Suprapubic skin (tissue), 4 donors: ENCODE data around the gene CABLES2. TPM values are rescaled to one million over a fixed set of nuclear protein-coding genes. Genes with fewer than 3 reads are reported as not detected.

Source experiments
- DNase-seq, 2 donors: peaks; one replicate each; pipeline ENCODE4 v3.0.0-alpha.2; 2019; ENCODE audit warnings: low spot score in 2 of 2
- H3K27ac ChIP-seq: fragments of 200-600 bp; sonication (generic); one replicate; pipeline ENCODE4 v1.5.1; 2019
- H3K27me3 ChIP-seq: fragments of 200-600 bp; sonication (generic); one replicate; pipeline ENCODE4 v1.5.1; 2019
- H3K36me3 ChIP-seq: fragments of 200-600 bp; sonication (generic); one replicate; pipeline ENCODE4 v1.5.1; 2019
- H3K4me1 ChIP-seq: fragments of 200-600 bp; sonication (generic); one replicate; pipeline ENCODE4 v1.5.1; 2019
- H3K4me3 ChIP-seq: fragments of 200-600 bp; sonication (generic); one replicate; pipeline ENCODE4 v1.5.1; 2019; ENCODE audit warnings: mild to moderate bottlenecking
- H3K9me3 ChIP-seq: fragments of 200-600 bp; sonication (generic); one replicate; pipeline ENCODE4 v1.5.1; 2019
- EP300 ChIP-seq: sonication (generic); formaldehyde crosslinking; IDR thresholded peaks from one replicate; pipeline ENCODE4 v1.6.1; 2017; ENCODE audit warnings: antibody characterized with exemption
- POLR2A ChIP-seq, 2 donors: fragments of 450-650 bp; IDR thresholded peaks; one replicate each; pipeline ENCODE4 v1.6.1; 2017; ENCODE audit warnings: antibody characterized with exemption in 2 of 2, mild to moderate bottlenecking in 2 of 2, moderate library complexity in 2 of 2
- POLR2AphosphoS5 ChIP-seq, 3 donors: sonication (generic); formaldehyde crosslinking; IDR thresholded peaks; one replicate each; pipeline ENCODE4 v1.6.1; 2017; ENCODE audit warnings: antibody characterized with exemption in 3 of 3
- WGBS: methylation state at CpG from one replicate; pipeline ENCODE4 v1.1.5; 2018; 5-methylcytosine and 5-hydroxymethylcytosine counted together
- total RNA-seq, 4 donors: library from RNA; depleted of rRNA; stranded (reverse); fragments of >200 nt; gene quantifications; one replicate each; pipeline ENCODE4 v1.1.0, GENCODE V29; 2016
- TF ChIP-seq, protein P1 (sequence below), 2 donors: fragments of 200-600 bp in 1 of 2; fragments of 450-650 bp in 1 of 2; sonication (generic) in 1 of 2; IDR thresholded peaks; one replicate each; pipeline ENCODE4 v1.5.1; 2016 to 2019; ENCODE audit warnings: antibody characterized with exemption in 2 of 2, mild to moderate bottlenecking in 1 of 2, moderate library complexity in 1 of 2

The CABLES2 gene
- total RNA-seq, 4 donors from 2014 or later = 3.8 to 7.2 (median 4.5) TPM

DNA sequence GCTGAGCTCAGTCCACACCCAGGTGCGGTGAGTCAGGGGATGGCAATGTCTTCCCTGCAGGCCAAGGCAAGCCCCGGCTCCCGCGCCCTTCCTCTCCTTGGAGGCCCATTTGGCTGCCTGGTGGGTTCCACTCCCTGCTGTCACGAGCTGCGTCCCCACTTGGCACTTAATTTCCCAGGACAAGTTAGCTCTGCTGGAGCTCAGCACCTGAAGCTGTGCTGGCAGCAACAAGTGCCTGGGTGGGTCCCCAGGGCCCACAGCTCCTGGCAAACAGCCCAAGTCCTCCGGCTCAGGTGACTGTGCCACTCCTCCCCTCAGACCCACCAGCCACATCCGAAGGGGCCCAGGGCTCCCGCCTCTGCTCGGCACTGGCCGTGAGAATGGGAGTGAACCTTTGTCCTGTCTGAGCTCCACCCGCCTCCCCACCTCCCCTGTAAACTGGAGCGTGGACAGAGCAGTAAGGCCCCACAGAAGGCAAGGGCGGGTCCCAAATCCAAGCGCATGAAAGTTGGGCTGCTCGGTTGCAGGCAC lies 56.9 kb downstream of the CABLES2 start:
- no peak for DNase-seq
- Histone ChIP-seq H3K9me3 (no peaks in the 10 kb centered on the region), H3K27me3 (no peaks in the 10 kb centered on the region), H3K36me3 (peaks cover 37% of the 10 kb centered on the region), H3K27ac (peak overlapping the region; percentile 86), H3K4me3 (no peak overlapping the region), H3K4me1 (peaks cover 55% of the 10 kb centered on the region)
- TF ChIP-seq POLR2A (IDR thresholded peaks at IDR 0.05) (no peak), POLR2AphosphoS5 (IDR thresholded peaks at IDR 0.05) (peak in 1 of 3 donors; percentile 40)
- no CpG with 5 or more reads among the region's 16 CpGs for WGBS

DNA sequence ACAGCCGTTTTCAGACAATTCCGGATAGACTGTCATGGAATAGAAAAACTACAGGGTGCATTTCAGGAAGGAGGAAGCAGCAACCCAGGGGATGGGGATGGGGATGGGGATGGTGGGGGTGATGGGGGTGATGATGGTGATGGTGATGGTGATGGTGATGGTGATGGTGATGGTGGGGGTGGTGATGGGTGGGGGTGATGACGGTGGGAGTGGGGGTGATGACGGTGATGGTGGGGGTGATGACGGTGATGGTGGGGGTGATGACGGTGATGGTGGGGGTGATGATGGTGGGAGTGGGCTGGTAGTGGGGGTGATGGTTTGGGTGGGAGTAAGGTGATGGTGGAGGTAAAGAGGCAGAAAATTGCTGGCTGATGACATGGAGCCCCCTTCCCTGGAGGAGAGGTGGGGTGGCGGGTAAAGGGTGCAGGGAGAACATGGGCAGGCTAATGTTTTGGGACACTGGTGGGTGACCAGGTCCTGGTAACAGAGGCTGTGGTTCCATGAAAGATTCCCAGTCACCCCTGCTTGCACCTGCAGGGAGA lies 57.5 kb downstream of the CABLES2 start:
- DNase-seq = no peak
- no peak overlapping the region for H3K4me3 ChIP-seq
- no peaks in the 10 kb centered on the region for H3K27me3 ChIP-seq
- H3K9me3 ChIP-seq = no peaks in the 10 kb centered on the region
- WGBS = 57% methylated on average over 6 of the region's 7 CpGs
- TF ChIP-seq POLR2AphosphoS5 (IDR thresholded peaks at IDR 0.05) (no peak), EP300 (no peak), POLR2A (IDR thresholded peaks at IDR 0.05) (no peak)
- TF ChIP-seq, protein P1, sequence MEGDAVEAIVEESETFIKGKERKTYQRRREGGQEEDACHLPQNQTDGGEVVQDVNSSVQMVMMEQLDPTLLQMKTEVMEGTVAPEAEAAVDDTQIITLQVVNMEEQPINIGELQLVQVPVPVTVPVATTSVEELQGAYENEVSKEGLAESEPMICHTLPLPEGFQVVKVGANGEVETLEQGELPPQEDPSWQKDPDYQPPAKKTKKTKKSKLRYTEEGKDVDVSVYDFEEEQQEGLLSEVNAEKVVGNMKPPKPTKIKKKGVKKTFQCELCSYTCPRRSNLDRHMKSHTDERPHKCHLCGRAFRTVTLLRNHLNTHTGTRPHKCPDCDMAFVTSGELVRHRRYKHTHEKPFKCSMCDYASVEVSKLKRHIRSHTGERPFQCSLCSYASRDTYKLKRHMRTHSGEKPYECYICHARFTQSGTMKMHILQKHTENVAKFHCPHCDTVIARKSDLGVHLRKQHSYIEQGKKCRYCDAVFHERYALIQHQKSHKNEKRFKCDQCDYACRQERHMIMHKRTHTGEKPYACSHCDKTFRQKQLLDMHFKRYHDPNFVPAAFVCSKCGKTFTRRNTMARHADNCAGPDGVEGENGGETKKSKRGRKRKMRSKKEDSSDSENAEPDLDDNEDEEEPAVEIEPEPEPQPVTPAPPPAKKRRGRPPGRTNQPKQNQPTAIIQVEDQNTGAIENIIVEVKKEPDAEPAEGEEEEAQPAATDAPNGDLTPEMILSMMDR (IDR thresholded peaks at IDR 0.05) = no peak
- peaks cover 42% of the 10 kb centered on the region for H3K36me3 ChIP-seq
- H3K27ac ChIP-seq = peak overlapping the region; percentile 86
- peaks cover 49% of the 10 kb centered on the region for H3K4me1 ChIP-seq

DNA sequence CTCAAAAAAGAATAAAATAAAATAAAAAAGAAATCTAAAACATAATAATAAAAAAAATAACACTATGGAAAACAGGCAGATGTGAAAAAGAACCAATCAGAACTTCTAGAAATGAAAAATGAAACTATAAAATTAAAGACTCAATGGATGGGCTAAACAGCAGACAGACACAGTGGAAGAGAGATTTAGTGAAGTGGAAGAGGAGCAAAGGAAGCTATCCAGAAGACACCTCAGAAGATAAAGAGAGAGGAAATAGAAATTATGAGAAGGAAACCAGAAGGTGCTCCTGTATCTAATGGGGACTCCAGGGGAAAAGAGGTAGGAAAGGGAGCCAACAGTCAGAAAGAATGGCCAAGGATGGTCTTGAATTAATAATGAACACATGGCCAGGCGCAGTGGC lies 58.5 kb downstream of the CABLES2 start:
- Histone ChIP-seq H3K9me3 (no peaks in the 10 kb centered on the region), H3K27me3 (no peaks in the 10 kb centered on the region), H3K4me3 (no peak overlapping the region), H3K36me3 (peaks cover 44% of the 10 kb centered on the region), H3K27ac (no peak overlapping the region), H3K4me1 (peaks cover 39% of the 10 kb centered on the region)
- no peak for DNase-seq
- 94% methylated on average over 1 of the region's 1 CpG for WGBS
- no peak for TF ChIP-seq POLR2A (IDR thresholded peaks at IDR 0.05)
- no peak for TF ChIP-seq POLR2AphosphoS5 (IDR thresholded peaks at IDR 0.05)
- TF ChIP-seq EP300 = no peak
- TF ChIP-seq, protein P1 (IDR thresholded peaks at IDR 0.05) = no peak

DNA sequence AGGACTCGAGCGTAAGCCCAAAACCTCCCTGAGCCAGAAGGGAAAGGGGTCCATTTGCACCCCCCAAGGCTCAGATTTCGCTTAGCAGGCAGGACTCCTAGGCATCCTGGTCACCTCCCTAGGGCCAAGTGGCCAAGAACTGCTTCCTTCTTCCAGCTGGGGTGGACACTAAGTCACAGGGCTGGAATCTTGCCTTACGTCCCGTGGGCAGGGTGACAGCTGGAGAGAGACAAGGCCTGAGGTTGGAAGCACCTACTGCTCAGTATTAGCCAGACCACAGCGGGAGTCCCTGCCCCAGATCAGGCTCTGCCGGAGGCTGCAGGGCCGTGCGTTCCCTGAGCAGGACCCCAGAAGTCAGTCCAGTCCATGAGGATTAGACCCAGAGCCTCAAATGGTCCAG lies 59.6 kb downstream of the CABLES2 start:
- Histone ChIP-seq H3K4me3 (no peak overlapping the region), H3K27ac (no peak overlapping the region), H3K4me1 (peaks cover 28% of the 10 kb centered on the region), H3K9me3 (no peaks in the 10 kb centered on the region), H3K27me3 (no peaks in the 10 kb centered on the region), H3K36me3 (peaks cover 44% of the 10 kb centered on the region)
- 100% methylated on average over 1 of the region's 9 CpGs for WGBS
- TF ChIP-seq, protein P1 (IDR thresholded peaks at IDR 0.05) = no peak
- no peak for TF ChIP-seq EP300
- no peak for TF ChIP-seq POLR2A (IDR thresholded peaks at IDR 0.05)
- no peak for TF ChIP-seq POLR2AphosphoS5 (IDR thresholded peaks at IDR 0.05)
- no peak for DNase-seq

DNA sequence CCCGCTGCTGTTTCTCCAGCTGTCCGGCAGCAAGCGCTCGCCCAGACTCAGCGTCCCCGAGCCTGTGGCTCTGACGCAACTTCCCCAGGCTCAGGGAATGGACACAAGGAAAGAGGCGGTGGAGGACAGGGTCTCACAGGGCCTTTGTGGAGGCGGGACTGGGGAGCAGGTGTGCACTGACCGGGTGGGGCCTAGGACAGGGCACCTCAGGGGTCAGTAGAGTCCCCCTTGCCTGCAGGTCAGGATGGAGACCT lies 60.0 kb downstream of the CABLES2 start:
- DNase-seq = no peak
- H3K4me3 ChIP-seq = no peak overlapping the region
- H3K4me1 ChIP-seq = peaks cover 24% of the 10 kb centered on the region
- no peak overlapping the region for H3K27ac ChIP-seq
- H3K27me3 ChIP-seq = no peaks in the 10 kb centered on the region
- TF ChIP-seq POLR2AphosphoS5 (IDR thresholded peaks at IDR 0.05) (no peak), POLR2A (IDR thresholded peaks at IDR 0.05) (no peak), EP300 (no peak)
- TF ChIP-seq, protein P1 (IDR thresholded peaks at IDR 0.05) = no peak
- H3K36me3 ChIP-seq = peaks cover 42% of the 10 kb centered on the region
- no peaks in the 10 kb centered on the region for H3K9me3 ChIP-seq
- WGBS = 80% methylated on average over 1 of the region's 10 CpGs
